Suprapubic skin (tissue), 4 donors: ENCODE data around the gene ANKRD60.

Experiments
- CTCF ChIP-seq, 2 donors: fragments of 200-600 bp in 1 of 2; fragments of 450-650 bp in 1 of 2; sonication (generic) in 1 of 2; IDR thresholded peaks; one replicate each; pipeline ENCODE4 v1.5.1; 2016 to 2019; ENCODE audit warnings: antibody characterized with exemption in 2 of 2, mild to moderate bottlenecking in 1 of 2, moderate library complexity in 1 of 2
- EP300 ChIP-seq: sonication (generic); formaldehyde crosslinking; IDR thresholded peaks from one replicate; pipeline ENCODE4 v1.6.1; 2017; ENCODE audit warnings: antibody characterized with exemption
- POLR2A ChIP-seq, 2 donors: fragments of 450-650 bp; IDR thresholded peaks; one replicate each; pipeline ENCODE4 v1.6.1; 2017; ENCODE audit warnings: antibody characterized with exemption in 2 of 2, mild to moderate bottlenecking in 2 of 2, moderate library complexity in 2 of 2
- POLR2AphosphoS5 ChIP-seq, 3 donors: sonication (generic); formaldehyde crosslinking; IDR thresholded peaks; one replicate each; pipeline ENCODE4 v1.6.1; 2017; ENCODE audit warnings: antibody characterized with exemption in 3 of 3

GRCh38 chr20:58260006-58260405 lies 31.6 kb upstream of the ANKRD60 start:
- TF ChIP-seq CTCF (IDR thresholded peaks at IDR 0.05) (no peak), POLR2AphosphoS5 (IDR thresholded peaks at IDR 0.05) (no peak), POLR2A (IDR thresholded peaks at IDR 0.05) (no peak), EP300 (no peak)
